Calu3 (cell line): Measurements from ENCODE around the gene LPCAT2. TPM values are rescaled to one million over a fixed set of nuclear protein-coding genes. Genes with fewer than 3 reads are reported as not detected.

Experiments
- BruUV-seq: library from RNA; stranded (reverse); fragments of 400-500 nt; replicated peaks from 2 replicates; lab custom pipeline; 2021; lab: Mats Ljungman, UMichigan
- CTCF ChIA-PET: fragments of 300-600 bp; sonication (Branson Sonifier 250); formaldehyde crosslinking; loops from one replicate; lab custom pipeline; 2022; ENCODE audit warnings: antibody characterized with exemption; lab: Charles Lee
- DNase-seq: peaks from one replicate; pipeline ENCODE4 v3.0.0; 2022
- H3K27ac Mint-ChIP-seq: one replicate; pipeline ENCODE4 v1.8.0; 2022; ENCODE audit warnings: mixed read lengths; ENCODE audit not compliant: unreplicated experiment
- H3K27me3 Mint-ChIP-seq: one replicate; pipeline ENCODE4 v1.8.0; 2022; ENCODE audit warnings: mixed read lengths; ENCODE audit not compliant: unreplicated experiment
- H3K36me3 Mint-ChIP-seq: one replicate; pipeline ENCODE4 v1.8.0; 2022; ENCODE audit warnings: mild to moderate bottlenecking, moderate library complexity, mixed read lengths; ENCODE audit not compliant: insufficient read depth, unreplicated experiment
- H3K4me1 Mint-ChIP-seq: one replicate; pipeline ENCODE4 v1.8.0; 2022; ENCODE audit warnings: mild to moderate bottlenecking, low read depth, mixed read lengths; ENCODE audit not compliant: unreplicated experiment
- H3K4me3 Mint-ChIP-seq: one replicate; pipeline ENCODE4 v1.8.0; 2022; ENCODE audit warnings: mild to moderate bottlenecking, low read depth, moderate library complexity, mixed read lengths; ENCODE audit not compliant: unreplicated experiment
- H3K9me3 Mint-ChIP-seq: one replicate; pipeline ENCODE4 v1.8.0; 2022; ENCODE audit warnings: low read depth, mixed read lengths; ENCODE audit not compliant: unreplicated experiment
- intact Hi-C: fragments of 100-400 bp; cut with micrococcal nuclease; formaldehyde crosslinking; loops from one replicate; pipeline ENCODE4 v1.10.0; 2022; ENCODE audit not compliant: unreplicated experiment
- total RNA-seq: library from RNA; stranded (reverse); gene quantifications from 2 replicates; pipeline ENCODE4 v1.2.3, GENCODE V29; 2022
- TF ChIP-seq, protein P1 (sequence below): fragments of 200-600 bp; IDR thresholded peaks from one replicate; pipeline ENCODE4 v1.8.0; 2022; ENCODE audit warnings: antibody characterized with exemption; ENCODE audit not compliant: unreplicated experiment

Gene LPCAT2
- total RNA-seq, 1 experiment from 2014 or later = 10.0 TPM

- no peak for DNase-seq
- CTCF ChIA-PET = no interaction called here
- Mint-ChIP-seq H3K36me3 (no peaks in the 10 kb centered on the region), H3K4me1 (no peaks in the 10 kb centered on the region), H3K27me3 (peaks cover 64% of the 10 kb centered on the region), H3K27ac (no peak overlapping the region), H3K4me3 (no peak overlapping the region), H3K9me3 (peaks cover under 1% of the 10 kb centered on the region)
- intact Hi-C loops = no loop called here
- BruUV-seq = no TSS peak
- TF ChIP-seq, protein P1, sequence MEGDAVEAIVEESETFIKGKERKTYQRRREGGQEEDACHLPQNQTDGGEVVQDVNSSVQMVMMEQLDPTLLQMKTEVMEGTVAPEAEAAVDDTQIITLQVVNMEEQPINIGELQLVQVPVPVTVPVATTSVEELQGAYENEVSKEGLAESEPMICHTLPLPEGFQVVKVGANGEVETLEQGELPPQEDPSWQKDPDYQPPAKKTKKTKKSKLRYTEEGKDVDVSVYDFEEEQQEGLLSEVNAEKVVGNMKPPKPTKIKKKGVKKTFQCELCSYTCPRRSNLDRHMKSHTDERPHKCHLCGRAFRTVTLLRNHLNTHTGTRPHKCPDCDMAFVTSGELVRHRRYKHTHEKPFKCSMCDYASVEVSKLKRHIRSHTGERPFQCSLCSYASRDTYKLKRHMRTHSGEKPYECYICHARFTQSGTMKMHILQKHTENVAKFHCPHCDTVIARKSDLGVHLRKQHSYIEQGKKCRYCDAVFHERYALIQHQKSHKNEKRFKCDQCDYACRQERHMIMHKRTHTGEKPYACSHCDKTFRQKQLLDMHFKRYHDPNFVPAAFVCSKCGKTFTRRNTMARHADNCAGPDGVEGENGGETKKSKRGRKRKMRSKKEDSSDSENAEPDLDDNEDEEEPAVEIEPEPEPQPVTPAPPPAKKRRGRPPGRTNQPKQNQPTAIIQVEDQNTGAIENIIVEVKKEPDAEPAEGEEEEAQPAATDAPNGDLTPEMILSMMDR = no peak
These were observed 19.0 kb upstream of the LPCAT2 start for GRCh38 chr16:55489956-55490265.

- intact Hi-C loops = no loop called here
- peaks cover 60% of the 10 kb centered on the region for H3K27me3 Mint-ChIP-seq
- no peaks in the 10 kb centered on the region for H3K9me3 Mint-ChIP-seq
- CTCF ChIA-PET = no interaction called here
- no peaks in the 10 kb centered on the region for H3K4me1 Mint-ChIP-seq
- no TSS peak for BruUV-seq
- no peaks in the 10 kb centered on the region for H3K36me3 Mint-ChIP-seq
- DNase-seq = no peak
- TF ChIP-seq, protein P1 = no peak
- no peak overlapping the region for H3K27ac Mint-ChIP-seq
- no peak overlapping the region for H3K4me3 Mint-ChIP-seq
These were observed 18.6 kb upstream of the LPCAT2 start for GRCh38 chr16:55490301-55490700.

- no peaks in the 10 kb centered on the region for H3K9me3 Mint-ChIP-seq
- H3K27ac Mint-ChIP-seq = no peak overlapping the region
- no peak overlapping the region for H3K4me3 Mint-ChIP-seq
- TF ChIP-seq, protein P1 = no peak
- H3K4me1 Mint-ChIP-seq = no peaks in the 10 kb centered on the region
- CTCF ChIA-PET = no interaction called here
- peaks cover 46% of the 10 kb centered on the region for H3K27me3 Mint-ChIP-seq
- no TSS peak for BruUV-seq
- H3K36me3 Mint-ChIP-seq = no peaks in the 10 kb centered on the region
- intact Hi-C loops = no loop called here
- no peak for DNase-seq
These were observed 17.2 kb upstream of the LPCAT2 start for GRCh38 chr16:55491691-55492090.

DNA sequence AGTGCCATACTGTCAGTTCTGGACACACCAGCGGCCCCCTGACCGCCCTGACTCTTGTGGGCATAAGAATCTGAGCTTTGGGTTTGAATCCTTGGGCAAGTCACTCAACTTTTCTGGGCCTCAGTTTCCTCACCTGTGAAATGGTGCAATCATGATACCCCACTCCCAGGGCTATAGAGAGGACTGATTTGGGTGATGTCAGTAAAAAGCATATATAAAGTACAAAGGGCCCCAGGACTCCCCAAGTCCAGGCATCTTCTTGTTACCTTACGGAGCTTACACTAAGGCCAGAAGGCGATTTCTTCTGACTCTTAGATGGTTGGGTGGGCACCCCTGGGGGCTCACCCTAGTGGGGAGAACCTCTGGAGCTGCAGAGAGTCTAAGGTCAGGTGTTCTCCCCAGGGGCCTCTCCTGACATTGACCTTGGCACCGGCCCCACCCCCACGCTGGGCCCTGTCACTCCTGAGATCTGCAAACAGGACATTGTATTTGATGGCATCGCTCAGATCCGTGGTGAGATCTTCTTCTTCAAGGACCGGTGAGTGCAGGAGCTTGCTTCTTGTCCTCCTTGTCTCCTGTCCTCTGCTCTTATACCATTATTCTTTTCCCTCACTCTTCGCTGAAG lies 16.0 kb upstream of the LPCAT2 start:
- BruUV-seq = no TSS peak
- Mint-ChIP-seq H3K4me3 (no peak overlapping the region), H3K27me3 (peaks cover 40% of the 10 kb centered on the region), H3K4me1 (no peaks in the 10 kb centered on the region), H3K9me3 (no peaks in the 10 kb centered on the region), H3K27ac (no peak overlapping the region), H3K36me3 (no peaks in the 10 kb centered on the region)
- CTCF ChIA-PET = no interaction called here
- intact Hi-C loops = no loop called here
- TF ChIP-seq, protein P1 = no peak
- no peak for DNase-seq
